HTERT RPE-1 (cell line): Measurements from ENCODE around the gene GRIK3.

Source experiments
- in situ Hi-C: fragments of 300-500 bp; cut with MboI; formaldehyde crosslinking; loops from 4 replicates; pipeline ENCODE4 v1.14.3; 2020; ENCODE audit warnings: low sequenced_read_pairs

The GRIK3 gene

GRCh38 chr1:36797761-36798160 lies 236.6 kb downstream of the GRIK3 start:
- in situ Hi-C loops, result no loop called here

- in situ Hi-C loops, result no loop called here
Measured at GRCh38 chr1:36796733-36797132, 237.6 kb downstream of the GRIK3 start.

- in situ Hi-C loops, result no loop called here
Measured at GRCh38 chr1:36796106-36796590, 238.2 kb downstream of the GRIK3 start.

GRCh38 chr1:36794460-36794859 lies 239.9 kb downstream of the GRIK3 start:
- in situ Hi-C loops, result no loop called here

- in situ Hi-C loops, result no loop called here
Measured at GRCh38 chr1:36793452-36793851, 240.9 kb downstream of the GRIK3 start.

GRCh38 chr1:36792292-36792691 lies 242.0 kb downstream of the GRIK3 start:
- in situ Hi-C loops, result no loop called here

GRCh38 chr1:36790191-36790590 lies 244.1 kb downstream of the GRIK3 start:
- in situ Hi-C loops, result no loop called here

GRCh38 chr1:36789535-36789934 lies 244.8 kb downstream of the GRIK3 start:
- in situ Hi-C loops, result no loop called here

GRCh38 chr1:36787312-36787913 lies 246.9 kb downstream of the GRIK3 start:
- in situ Hi-C loops, result no loop called here

- in situ Hi-C loops, result no loop called here
Measured at GRCh38 chr1:36786425-36786824, 247.9 kb downstream of the GRIK3 start.

- in situ Hi-C loops, result no loop called here
Measured at GRCh38 chr1:36784147-36784859, 250.0 kb downstream of the GRIK3 start.

- in situ Hi-C loops, result no loop called here
Measured at GRCh38 chr1:36783475-36783874, 250.8 kb downstream of the GRIK3 start.

GRCh38 chr1:36782785-36783184 lies 251.5 kb downstream of the GRIK3 start:
- in situ Hi-C loops, result no loop called here

- in situ Hi-C loops, result no loop called here
Measured at GRCh38 chr1:36782085-36782484, 252.2 kb downstream of the GRIK3 start.

GRCh38 chr1:36781098-36781497 lies 253.2 kb downstream of the GRIK3 start:
- in situ Hi-C loops, result no loop called here

GRCh38 chr1:36778740-36779139 lies 255.6 kb downstream of the GRIK3 start:
- in situ Hi-C loops, result no loop called here

GRCh38 chr1:36776948-36777831 lies 257.1 kb downstream of the GRIK3 start:
- in situ Hi-C loops, result no loop called here

GRCh38 chr1:36776256-36776655 lies 258.1 kb downstream of the GRIK3 start:
- in situ Hi-C loops, result no loop called here

GRCh38 chr1:36775716-36776115 lies 258.6 kb downstream of the GRIK3 start:
- in situ Hi-C loops, result no loop called here

GRCh38 chr1:36773827-36774541 lies 260.3 kb downstream of the GRIK3 start:
- in situ Hi-C loops, result no loop called here
